WTC11 (cell line): ENCODE results near the gene QSOX2. TPM values are rescaled to one million over a fixed set of nuclear protein-coding genes. Genes with fewer than 3 reads are reported as not detected.

Source experiments
- ATAC-seq: fragments of 200-7000 bp; cut with Tn5 transposase; 2 replicates; pipeline ENCODE4 v1.10.0; 2021; ENCODE audit warnings: mild to moderate bottlenecking, moderate library complexity
- CTCF ChIA-PET: fragments of 300-600 bp; sonication (Branson Sonifier 250); formaldehyde crosslinking; loops from one replicate; lab custom pipeline; 2021; ENCODE audit warnings: antibody characterized with exemption; lab: Charles Lee
- POLR2A ChIA-PET: fragments of 350-600 bp; sonication (Branson Sonifier 250); formaldehyde crosslinking; loops from one replicate; lab custom pipeline; 2021; ENCODE audit warnings: antibody characterized with exemption; lab: Charles Lee
- DNase-seq: peaks from one replicate; pipeline ENCODE4 v3.0.0; 2021; ENCODE audit warnings: low spot score
- H3K27ac Mint-ChIP-seq: 2 replicates; pipeline ENCODE4 v1.8.0; 2021; ENCODE audit warnings: mixed read lengths
- H3K27me3 Mint-ChIP-seq: 2 replicates; pipeline ENCODE4 v1.8.0; 2021; ENCODE audit warnings: low read depth, mild to moderate bottlenecking, moderate library complexity, mixed read lengths
- H3K36me3 Mint-ChIP-seq: 2 replicates; pipeline ENCODE4 v1.8.0; 2021; ENCODE audit warnings: mixed read lengths
- H3K4me1 Mint-ChIP-seq: 2 replicates; pipeline ENCODE4 v1.8.0; 2022; ENCODE audit warnings: mixed read lengths
- H3K4me3 Mint-ChIP-seq: 2 replicates; pipeline ENCODE4 v1.8.0; 2021; ENCODE audit warnings: mild to moderate bottlenecking, moderate library complexity, mixed read lengths
- H3K9me3 Mint-ChIP-seq: 2 replicates; pipeline ENCODE4 v1.8.0; 2021; ENCODE audit warnings: mixed read lengths
- CBFB ChIP-seq: sonication (generic); formaldehyde crosslinking; IDR thresholded peaks from 2 replicates; pipeline ENCODE4 v1.8.1; 2022; ENCODE audit warnings: mild to moderate bottlenecking, low read depth, missing genetic modification reagents
- HMGA2 ChIP-seq: fragments of 250-450 bp; sonication (Bioruptor Pico); IDR thresholded peaks from 2 replicates; pipeline ENCODE4 v1.4.0; 2021; ENCODE audit warnings: mild to moderate bottlenecking, moderate library complexity
- IRF2 ChIP-seq: sonication (generic); formaldehyde crosslinking; IDR thresholded peaks from 2 replicates; pipeline ENCODE4 v1.8.0; 2022; ENCODE audit warnings: low read depth, missing genetic modification reagents, borderline replicate concordance
- JAZF1 ChIP-seq: fragments of 250-450 bp; sonication (Bioruptor Pico); IDR thresholded peaks from 2 replicates; pipeline ENCODE4 v1.9.0; 2021; ENCODE audit warnings: moderate library complexity, mild to moderate bottlenecking, inconsistent platforms
- JUN ChIP-seq: sonication (generic); formaldehyde crosslinking; IDR thresholded peaks from 2 replicates; pipeline ENCODE4 v1.8.0; 2023; ENCODE audit warnings: mild to moderate bottlenecking, missing genetic modification reagents
- SOX15 ChIP-seq: fragments of 250-450 bp; sonication (Bioruptor Pico); IDR thresholded peaks from 2 replicates; pipeline ENCODE4 v1.9.0; 2021; ENCODE audit warnings: mild to moderate bottlenecking
- SP1 ChIP-seq: sonication (generic); formaldehyde crosslinking; conservative IDR thresholded peaks from 2 replicates; pipeline ENCODE4 v1.8.1; 2022; ENCODE audit warnings: missing genetic modification reagents
- TCF7 ChIP-seq: sonication (generic); formaldehyde crosslinking; IDR thresholded peaks from 2 replicates; pipeline ENCODE4 v1.8.0; 2022; ENCODE audit warnings: mild to moderate bottlenecking, low read depth, missing genetic modification reagents, moderate library complexity
- TEAD1 ChIP-seq: sonication (generic); formaldehyde crosslinking; IDR thresholded peaks from 2 replicates; pipeline ENCODE4 v1.8.0; 2022; ENCODE audit warnings: mild to moderate bottlenecking, missing genetic modification reagents
- ZNF396 ChIP-seq: fragments of 250-450 bp; sonication (Bioruptor Pico); IDR thresholded peaks from 2 replicates; pipeline ENCODE4 v1.8.0; 2021; ENCODE audit warnings: mild to moderate bottlenecking, moderate library complexity, borderline replicate concordance
- ZNF416 ChIP-seq: fragments of 250-450 bp; sonication (Bioruptor Pico); IDR thresholded peaks from 2 replicates; pipeline ENCODE4 v1.9.0; 2021; ENCODE audit warnings: mild to moderate bottlenecking, inconsistent platforms
- ZNF423 ChIP-seq: fragments of 250-450 bp; sonication (Bioruptor Pico); IDR thresholded peaks from 2 replicates; pipeline ENCODE4 v2.1.2; 2022; ENCODE audit warnings: mild to moderate bottlenecking, moderate library complexity
- total RNA-seq: library from RNA; stranded (reverse); gene quantifications from 3 replicates; pipeline ENCODE4 v1.2.3, GENCODE V29; 2021
- TF ChIP-seq, protein P1 (sequence below): fragments of 250-450 bp; sonication (Bioruptor Pico); IDR thresholded peaks from 2 replicates; pipeline ENCODE4 v1.9.0; 2021; ENCODE audit warnings: mild to moderate bottlenecking
- TF ChIP-seq, protein P2 (sequence below): sonication (generic); formaldehyde crosslinking; conservative IDR thresholded peaks from 2 replicates; pipeline ENCODE4 v1.8.1; 2022; ENCODE audit warnings: mild to moderate bottlenecking, missing genetic modification reagents
- TF ChIP-seq, protein P3 (sequence below): fragments of 250-450 bp; sonication (Bioruptor Pico); IDR thresholded peaks from 2 replicates; pipeline ENCODE4 v2.1.2; 2022; ENCODE audit warnings: mild to moderate bottlenecking, moderate library complexity
- TF ChIP-seq, protein P4 (sequence below): sonication (generic); formaldehyde crosslinking; IDR thresholded peaks from 2 replicates; pipeline ENCODE4 v1.8.0; 2022; ENCODE audit warnings: mild to moderate bottlenecking, missing genetic modification reagents
- TF ChIP-seq, protein P5 (sequence below): sonication (generic); formaldehyde crosslinking; IDR thresholded peaks from 2 replicates; pipeline ENCODE4 v1.8.1; 2023; ENCODE audit warnings: mild to moderate bottlenecking, missing genetic modification reagents, borderline replicate concordance
- TF ChIP-seq, protein P6 (sequence below): sonication (generic); formaldehyde crosslinking; IDR thresholded peaks from 2 replicates; pipeline ENCODE4 v1.8.0; 2022; ENCODE audit warnings: missing genetic modification reagents
- TF ChIP-seq, protein P7 (sequence below): sonication (generic); formaldehyde crosslinking; conservative IDR thresholded peaks from 2 replicates; pipeline ENCODE4 v1.8.1; 2023; ENCODE audit warnings: mild to moderate bottlenecking, low read depth, missing genetic modification reagents, moderate library complexity
- TF ChIP-seq, protein P8 (sequence below): sonication (generic); formaldehyde crosslinking; IDR thresholded peaks from 2 replicates; pipeline ENCODE4 v1.8.1; 2022; ENCODE audit warnings: low read depth, mild to moderate bottlenecking, moderate library complexity, missing genetic modification reagents, borderline replicate concordance

Gene QSOX2
- total RNA-seq, 1 experiment from 2014 or later, result 33.2 TPM

DNA sequence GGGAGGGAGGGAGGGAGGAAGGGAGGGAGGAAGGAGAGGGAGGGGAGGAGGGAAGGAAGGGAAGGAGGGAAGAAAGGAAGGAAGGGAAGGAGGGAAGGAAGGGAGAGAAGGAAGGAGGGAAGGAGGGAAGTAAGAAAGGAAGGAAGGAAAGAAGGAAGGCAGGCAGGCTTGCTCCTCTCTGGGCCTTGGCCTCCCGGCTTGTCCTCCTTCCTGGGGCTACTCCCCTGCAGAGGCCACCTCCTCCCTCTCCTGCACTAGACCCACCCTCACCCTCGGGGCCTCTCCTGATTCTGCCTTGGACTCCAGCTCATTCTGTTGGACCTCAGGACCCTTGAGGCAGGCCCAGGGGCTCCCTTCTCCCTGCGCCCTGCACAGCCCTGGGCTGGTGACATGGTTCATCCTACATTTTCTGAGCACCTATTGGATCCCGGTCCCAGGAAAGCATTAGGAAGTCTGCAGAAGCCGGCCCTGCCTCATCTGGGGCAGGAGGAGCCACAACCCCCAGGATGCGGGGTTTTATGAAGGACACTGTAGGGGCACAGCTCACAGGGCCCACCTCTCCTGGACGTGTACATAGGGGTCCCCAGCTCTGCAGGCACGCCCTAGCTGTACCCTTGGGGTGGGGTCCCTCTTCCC is 63.7 kb downstream of the QSOX2 start:
- Mint-ChIP-seq H3K4me3 (no peak overlapping the region), H3K27me3 (no peaks in the 10 kb centered on the region), H3K4me1 (0 out of 2 replicates have a peak, but pooled peaks cover 2% of the 10 kb centered on the region), H3K36me3 (no peaks in the 10 kb centered on the region), H3K27ac (no peak overlapping the region), H3K9me3 (no peaks in the 10 kb centered on the region)
- TF ChIP-seq, protein P1, sequence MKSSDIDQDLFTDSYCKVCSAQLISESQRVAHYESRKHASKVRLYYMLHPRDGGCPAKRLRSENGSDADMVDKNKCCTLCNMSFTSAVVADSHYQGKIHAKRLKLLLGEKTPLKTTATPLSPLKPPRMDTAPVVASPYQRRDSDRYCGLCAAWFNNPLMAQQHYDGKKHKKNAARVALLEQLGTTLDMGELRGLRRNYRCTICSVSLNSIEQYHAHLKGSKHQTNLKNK (CRISPR knock-in tag), result no peak
- TF ChIP-seq IRF2 (CRISPR knock-in tag) (no peak), TCF7 (CRISPR knock-in tag) (no peak), HMGA2 (CRISPR knock-in tag) (no peak), ZNF396 (CRISPR knock-in tag) (no peak), ZNF423 (no peak), JAZF1 (CRISPR knock-in tag) (no peak), ZNF416 (CRISPR knock-in tag) (no peak), SP1 (no peak), CBFB (no peak), TEAD1 (CRISPR knock-in tag) (no peak), JUN (no peak), SOX15 (CRISPR knock-in tag) (no peak)
- TF ChIP-seq, protein P2, sequence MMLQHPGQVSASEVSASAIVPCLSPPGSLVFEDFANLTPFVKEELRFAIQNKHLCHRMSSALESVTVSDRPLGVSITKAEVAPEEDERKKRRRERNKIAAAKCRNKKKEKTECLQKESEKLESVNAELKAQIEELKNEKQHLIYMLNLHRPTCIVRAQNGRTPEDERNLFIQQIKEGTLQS (CRISPR knock-in tag), result no peak
- TF ChIP-seq, protein P3, sequence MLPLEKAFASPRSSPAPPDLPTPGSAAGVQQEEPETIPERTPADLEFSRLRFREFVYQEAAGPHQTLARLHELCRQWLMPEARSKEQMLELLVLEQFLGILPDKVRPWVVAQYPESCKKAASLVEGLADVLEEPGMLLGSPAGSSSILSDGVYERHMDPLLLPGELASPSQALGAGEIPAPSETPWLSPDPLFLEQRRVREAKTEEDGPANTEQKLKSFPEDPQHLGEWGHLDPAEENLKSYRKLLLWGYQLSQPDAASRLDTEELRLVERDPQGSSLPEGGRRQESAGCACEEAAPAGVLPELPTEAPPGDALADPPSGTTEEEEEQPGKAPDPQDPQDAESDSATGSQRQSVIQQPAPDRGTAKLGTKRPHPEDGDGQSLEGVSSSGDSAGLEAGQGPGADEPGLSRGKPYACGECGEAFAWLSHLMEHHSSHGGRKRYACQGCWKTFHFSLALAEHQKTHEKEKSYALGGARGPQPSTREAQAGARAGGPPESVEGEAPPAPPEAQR, result no peak
- TF ChIP-seq, protein P4, sequence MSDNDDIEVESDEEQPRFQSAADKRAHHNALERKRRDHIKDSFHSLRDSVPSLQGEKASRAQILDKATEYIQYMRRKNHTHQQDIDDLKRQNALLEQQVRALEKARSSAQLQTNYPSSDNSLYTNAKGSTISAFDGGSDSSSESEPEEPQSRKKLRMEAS, result no peak
- TF ChIP-seq, protein P5, sequence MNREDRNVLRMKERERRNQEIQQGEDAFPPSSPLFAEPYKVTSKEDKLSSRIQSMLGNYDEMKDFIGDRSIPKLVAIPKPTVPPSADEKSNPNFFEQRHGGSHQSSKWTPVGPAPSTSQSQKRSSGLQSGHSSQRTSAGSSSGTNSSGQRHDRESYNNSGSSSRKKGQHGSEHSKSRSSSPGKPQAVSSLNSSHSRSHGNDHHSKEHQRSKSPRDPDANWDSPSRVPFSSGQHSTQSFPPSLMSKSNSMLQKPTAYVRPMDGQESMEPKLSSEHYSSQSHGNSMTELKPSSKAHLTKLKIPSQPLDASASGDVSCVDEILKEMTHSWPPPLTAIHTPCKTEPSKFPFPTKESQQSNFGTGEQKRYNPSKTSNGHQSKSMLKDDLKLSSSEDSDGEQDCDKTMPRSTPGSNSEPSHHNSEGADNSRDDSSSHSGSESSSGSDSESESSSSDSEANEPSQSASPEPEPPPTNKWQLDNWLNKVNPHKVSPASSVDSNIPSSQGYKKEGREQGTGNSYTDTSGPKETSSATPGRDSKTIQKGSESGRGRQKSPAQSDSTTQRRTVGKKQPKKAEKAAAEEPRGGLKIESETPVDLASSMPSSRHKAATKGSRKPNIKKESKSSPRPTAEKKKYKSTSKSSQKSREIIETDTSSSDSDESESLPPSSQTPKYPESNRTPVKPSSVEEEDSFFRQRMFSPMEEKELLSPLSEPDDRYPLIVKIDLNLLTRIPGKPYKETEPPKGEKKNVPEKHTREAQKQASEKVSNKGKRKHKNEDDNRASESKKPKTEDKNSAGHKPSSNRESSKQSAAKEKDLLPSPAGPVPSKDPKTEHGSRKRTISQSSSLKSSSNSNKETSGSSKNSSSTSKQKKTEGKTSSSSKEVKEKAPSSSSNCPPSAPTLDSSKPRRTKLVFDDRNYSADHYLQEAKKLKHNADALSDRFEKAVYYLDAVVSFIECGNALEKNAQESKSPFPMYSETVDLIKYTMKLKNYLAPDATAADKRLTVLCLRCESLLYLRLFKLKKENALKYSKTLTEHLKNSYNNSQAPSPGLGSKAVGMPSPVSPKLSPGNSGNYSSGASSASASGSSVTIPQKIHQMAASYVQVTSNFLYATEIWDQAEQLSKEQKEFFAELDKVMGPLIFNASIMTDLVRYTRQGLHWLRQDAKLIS, result no peak
- TF ChIP-seq, protein P6, sequence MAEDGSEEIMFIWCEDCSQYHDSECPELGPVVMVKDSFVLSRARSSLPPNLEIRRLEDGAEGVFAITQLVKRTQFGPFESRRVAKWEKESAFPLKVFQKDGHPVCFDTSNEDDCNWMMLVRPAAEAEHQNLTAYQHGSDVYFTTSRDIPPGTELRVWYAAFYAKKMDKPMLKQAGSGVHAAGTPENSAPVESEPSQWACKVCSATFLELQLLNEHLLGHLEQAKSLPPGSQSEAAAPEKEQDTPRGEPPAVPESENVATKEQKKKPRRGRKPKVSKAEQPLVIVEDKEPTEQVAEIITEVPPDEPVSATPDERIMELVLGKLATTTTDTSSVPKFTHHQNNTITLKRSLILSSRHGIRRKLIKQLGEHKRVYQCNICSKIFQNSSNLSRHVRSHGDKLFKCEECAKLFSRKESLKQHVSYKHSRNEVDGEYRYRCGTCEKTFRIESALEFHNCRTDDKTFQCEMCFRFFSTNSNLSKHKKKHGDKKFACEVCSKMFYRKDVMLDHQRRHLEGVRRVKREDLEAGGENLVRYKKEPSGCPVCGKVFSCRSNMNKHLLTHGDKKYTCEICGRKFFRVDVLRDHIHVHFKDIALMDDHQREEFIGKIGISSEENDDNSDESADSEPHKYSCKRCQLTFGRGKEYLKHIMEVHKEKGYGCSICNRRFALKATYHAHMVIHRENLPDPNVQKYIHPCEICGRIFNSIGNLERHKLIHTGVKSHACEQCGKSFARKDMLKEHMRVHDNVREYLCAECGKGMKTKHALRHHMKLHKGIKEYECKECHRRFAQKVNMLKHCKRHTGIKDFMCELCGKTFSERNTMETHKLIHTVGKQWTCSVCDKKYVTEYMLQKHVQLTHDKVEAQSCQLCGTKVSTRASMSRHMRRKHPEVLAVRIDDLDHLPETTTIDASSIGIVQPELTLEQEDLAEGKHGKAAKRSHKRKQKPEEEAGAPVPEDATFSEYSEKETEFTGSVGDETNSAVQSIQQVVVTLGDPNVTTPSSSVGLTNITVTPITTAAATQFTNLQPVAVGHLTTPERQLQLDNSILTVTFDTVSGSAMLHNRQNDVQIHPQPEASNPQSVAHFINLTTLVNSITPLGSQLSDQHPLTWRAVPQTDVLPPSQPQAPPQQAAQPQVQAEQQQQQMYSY (CRISPR knock-in tag), result no peak
- TF ChIP-seq, protein P7, sequence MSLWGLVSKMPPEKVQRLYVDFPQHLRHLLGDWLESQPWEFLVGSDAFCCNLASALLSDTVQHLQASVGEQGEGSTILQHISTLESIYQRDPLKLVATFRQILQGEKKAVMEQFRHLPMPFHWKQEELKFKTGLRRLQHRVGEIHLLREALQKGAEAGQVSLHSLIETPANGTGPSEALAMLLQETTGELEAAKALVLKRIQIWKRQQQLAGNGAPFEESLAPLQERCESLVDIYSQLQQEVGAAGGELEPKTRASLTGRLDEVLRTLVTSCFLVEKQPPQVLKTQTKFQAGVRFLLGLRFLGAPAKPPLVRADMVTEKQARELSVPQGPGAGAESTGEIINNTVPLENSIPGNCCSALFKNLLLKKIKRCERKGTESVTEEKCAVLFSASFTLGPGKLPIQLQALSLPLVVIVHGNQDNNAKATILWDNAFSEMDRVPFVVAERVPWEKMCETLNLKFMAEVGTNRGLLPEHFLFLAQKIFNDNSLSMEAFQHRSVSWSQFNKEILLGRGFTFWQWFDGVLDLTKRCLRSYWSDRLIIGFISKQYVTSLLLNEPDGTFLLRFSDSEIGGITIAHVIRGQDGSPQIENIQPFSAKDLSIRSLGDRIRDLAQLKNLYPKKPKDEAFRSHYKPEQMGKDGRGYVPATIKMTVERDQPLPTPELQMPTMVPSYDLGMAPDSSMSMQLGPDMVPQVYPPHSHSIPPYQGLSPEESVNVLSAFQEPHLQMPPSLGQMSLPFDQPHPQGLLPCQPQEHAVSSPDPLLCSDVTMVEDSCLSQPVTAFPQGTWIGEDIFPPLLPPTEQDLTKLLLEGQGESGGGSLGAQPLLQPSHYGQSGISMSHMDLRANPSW (CRISPR knock-in tag), result no peak
- TF ChIP-seq, protein P8, sequence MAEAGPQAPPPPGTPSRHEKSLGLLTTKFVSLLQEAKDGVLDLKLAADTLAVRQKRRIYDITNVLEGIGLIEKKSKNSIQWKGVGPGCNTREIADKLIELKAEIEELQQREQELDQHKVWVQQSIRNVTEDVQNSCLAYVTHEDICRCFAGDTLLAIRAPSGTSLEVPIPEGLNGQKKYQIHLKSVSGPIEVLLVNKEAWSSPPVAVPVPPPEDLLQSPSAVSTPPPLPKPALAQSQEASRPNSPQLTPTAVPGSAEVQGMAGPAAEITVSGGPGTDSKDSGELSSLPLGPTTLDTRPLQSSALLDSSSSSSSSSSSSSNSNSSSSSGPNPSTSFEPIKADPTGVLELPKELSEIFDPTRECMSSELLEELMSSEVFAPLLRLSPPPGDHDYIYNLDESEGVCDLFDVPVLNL (CRISPR knock-in tag), result no peak
- no peak for ATAC-seq
- ChIA-PET CTCF (interaction anchor here (0.6 to 6.5 kb wide), 2 partner anchors 10 to 107 kb away, joined by 4 to 35 read pairs; no protein-coding TSS in a partner anchor), POLR2A (no interaction called here)
- DNase-seq, result peak; percentile 7
